HG03280 (cell line): ENCODE measurements around the gene RSRP1.

ENCODE experiments used
- ATAC-seq: cut with Tn5 transposase; IDR thresholded peaks from one replicate; pipeline ENCODE4 v1.9.1; 2021; ENCODE audit warnings: mild to moderate bottlenecking, moderate library complexity; ENCODE audit not compliant: unreplicated experiment

The RSRP1 gene

DNA sequence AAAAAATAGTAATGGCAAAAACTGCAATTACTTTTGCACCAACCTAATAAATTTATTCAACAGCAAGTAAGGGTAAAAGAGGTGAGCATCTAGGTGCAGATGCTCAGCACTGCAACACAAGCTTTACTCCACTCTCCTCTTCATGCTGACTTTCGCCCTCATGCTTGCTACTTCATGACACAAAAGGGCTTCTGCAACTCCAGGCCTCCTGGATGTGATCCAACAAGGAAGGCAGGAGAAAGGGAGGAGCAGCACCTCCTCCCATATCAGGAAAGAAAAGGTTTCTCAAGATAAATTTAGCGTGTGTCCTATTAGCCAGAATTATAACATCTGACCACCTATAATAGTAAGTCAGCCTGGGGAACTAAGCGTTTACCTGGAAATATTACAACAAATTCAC lies 26.6 kb downstream of the RSRP1 start:
- ATAC-seq: no peak

DNA sequence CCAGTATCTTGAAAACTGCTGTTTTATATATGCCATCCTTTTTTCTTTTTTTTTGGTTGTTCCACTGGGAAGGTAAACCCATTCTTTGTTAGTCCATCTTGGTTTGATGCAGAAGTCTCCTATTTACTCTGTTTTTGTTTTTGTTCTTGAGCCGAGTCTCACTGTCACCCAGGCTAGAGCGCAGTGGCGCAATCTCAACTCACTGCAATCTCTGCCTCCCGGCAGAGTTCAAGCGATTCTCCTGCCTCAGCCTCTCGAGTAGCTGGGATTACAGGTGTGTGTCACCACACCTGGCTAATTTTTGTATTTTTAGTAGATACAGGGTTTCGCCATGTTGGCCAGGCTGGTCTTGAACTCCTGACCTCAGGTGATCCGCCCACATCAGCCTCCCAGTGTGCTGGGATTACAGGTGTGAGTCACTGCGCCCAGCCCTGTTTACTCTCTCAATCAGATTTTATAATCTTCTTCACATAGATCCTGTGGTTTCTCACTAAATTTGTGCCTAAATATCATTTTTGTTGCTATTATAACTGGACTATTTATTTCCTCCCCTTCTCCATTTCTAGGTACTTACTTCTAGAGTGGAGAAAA lies 27.5 kb downstream of the RSRP1 start:
- no peak for ATAC-seq

DNA sequence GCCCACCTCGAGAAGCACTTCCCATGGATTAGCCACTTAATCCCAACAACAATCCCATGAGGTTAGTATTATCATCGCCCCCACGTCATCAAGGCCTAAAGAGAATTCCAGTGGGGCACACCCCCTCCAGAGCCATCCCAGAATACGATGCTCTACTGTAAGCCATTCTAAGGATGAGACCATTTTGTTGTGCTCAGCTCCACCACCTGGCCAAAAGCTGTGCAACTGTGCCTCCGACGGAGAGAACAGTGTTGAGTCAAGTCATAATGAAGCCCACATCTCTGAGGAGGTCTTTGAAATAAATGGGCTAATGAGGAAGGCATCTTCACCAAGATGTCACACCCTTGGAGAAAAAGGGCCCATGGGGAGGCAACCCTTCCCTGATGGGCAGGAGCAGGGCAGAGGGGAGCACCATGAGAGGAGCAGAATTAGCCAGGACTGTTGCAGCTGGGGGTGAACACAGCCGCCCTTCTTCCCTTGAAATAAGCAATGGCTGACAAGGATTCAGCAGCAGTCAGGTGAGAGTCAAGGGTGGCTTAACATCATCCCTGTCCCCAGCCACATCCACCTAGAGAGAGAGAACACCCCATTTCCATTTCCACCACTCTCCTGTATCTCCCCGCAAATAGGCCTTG lies 29.5 kb downstream of the RSRP1 start:
- ATAC-seq: no peak

DNA sequence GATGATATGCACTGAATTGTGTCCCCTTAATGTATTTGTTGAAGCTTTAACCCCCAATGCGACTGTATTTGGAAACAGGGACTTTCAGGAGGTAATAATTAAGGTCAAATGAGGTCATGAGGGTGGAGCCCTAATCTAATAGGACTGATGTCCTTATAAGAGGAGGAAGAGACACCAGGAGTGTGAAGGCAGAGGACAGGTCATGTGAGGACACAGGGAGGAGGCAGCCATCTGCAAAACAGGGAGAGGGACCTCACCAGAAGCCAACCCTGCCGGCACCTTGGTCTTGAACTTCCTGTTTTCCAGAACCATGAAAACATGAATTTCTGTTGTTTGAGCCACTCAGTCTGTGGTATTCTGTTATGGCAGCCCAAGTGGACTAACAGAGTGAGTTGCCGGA lies 30.2 kb downstream of the RSRP1 start:
- no peak for ATAC-seq

DNA sequence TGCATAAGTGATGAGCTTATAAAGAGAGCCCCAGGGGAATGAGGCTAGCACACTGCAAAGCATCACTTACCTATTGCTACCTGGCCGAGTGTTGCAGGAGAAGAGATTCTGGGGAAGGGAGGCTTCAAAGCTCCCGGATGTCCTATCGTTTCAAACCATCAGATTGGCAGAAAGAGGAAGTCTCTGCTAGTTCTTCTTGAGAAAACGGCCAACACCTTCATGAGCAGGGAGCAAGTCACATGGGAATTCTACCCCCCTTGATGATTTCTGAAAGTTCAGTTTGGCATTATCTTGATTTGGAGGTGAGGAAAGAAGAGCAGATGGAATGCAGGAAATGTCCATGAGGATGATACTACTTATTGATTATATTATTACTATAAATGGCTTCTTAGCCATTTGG lies 31.1 kb downstream of the RSRP1 start:
- no peak for ATAC-seq

DNA sequence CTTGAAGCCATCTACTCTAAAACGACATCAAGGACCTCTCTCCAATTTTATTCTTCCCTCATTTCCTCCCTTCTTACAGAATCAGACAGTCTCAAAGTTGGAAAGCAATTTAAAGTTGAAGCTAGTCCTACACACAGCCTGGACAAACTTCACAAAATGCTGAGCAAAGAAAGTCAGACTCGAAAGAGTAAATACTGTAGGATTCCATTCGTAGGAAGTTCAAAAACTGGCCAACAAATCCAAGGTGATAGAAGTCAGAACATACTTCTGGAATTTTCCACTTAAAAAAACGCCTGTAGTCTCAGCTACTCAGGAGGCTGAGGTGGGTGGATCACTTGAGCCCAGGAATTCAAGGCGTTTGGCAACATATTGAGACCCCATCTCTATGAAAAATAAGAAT lies 34.5 kb downstream of the RSRP1 start:
- no peak for ATAC-seq

DNA sequence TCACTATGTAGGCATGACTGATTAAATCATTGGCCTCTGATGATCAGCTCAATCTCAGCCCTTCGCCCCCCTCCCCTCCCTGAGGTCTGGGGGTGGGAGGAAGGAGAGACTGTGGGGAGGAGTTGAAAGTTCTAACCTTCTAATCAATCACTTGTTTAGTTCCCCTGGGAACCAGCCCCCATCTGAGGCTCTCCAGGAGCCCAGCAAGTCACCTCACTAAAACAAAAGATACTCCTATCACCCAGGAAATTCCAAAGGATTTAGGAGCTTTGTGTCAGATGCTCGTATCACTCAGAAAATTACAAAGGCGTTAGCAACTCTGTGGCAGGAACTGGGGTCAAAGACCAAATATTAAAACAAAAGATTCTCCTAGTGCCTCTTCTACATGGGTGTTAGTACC lies 36.5 kb downstream of the RSRP1 start:
- no peak for ATAC-seq

DNA sequence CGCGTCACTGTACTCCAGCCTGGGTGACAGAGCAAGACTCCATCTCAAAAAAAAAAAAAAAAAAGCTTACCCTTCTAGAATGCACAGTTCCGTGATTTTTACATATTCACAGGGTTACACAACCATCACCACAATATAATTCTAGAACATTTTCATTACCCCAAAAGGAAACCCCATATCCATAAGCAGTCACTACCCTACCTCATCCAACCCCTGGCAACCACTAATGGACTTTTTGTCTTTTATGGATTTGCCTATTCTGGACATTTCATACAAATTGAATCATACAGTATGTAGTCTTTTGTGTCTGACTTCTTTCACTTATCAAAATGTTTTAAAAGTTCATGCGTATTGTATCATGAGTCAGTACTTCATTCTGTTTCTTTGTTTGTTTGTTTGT lies 37.7 kb downstream of the RSRP1 start:
- ATAC-seq: no peak

DNA sequence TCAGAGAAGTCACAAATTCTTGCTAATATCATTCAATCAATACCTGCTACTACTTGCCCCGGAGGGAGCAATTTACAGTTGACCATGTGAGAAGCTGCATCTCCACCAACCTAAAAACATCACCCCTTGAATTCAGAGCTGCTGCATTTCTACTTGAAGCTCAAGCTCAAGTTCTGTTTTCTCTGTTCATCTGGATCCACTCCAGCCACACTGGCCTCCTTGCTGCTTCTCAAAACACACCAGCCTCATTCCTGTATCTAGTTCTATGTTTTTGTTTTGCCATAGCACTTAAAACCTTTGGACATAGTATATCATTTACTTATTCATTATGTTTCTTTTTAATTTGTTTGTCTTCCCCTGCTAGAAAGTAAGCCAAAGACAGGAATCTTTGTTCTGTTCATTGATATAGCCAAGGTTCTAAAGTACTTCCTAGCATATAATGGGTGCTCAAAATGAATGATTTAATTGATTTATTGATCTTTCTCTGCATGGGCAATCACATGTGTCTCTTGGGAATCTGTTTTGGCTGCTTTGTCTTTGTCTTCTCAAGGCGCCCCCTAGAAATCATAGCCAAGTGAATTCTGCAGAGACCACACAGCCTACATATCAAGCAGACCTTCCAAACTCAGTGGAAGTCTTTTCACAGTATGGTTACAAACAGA lies 38.6 kb downstream of the RSRP1 start:
- no peak for ATAC-seq

DNA sequence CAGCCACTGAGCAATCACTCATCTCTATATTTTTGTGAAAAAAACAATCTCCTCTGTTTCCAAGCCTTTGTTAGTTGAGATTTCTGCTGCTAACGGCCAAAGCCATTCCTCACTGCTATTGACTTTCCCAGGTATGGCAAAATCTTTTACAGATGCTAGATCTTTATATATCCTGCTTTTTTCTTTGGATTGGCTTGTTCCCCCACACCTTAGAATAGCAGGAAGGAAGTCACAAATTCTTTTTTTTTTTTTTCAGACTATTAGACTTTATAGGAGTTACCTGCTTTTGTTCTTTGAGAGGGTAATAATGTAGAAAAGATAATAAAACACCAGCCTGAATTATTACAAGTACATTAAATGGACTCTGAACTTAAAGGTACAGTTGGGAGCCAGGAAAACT lies 39.2 kb downstream of the RSRP1 start:
- no peak for ATAC-seq

DNA sequence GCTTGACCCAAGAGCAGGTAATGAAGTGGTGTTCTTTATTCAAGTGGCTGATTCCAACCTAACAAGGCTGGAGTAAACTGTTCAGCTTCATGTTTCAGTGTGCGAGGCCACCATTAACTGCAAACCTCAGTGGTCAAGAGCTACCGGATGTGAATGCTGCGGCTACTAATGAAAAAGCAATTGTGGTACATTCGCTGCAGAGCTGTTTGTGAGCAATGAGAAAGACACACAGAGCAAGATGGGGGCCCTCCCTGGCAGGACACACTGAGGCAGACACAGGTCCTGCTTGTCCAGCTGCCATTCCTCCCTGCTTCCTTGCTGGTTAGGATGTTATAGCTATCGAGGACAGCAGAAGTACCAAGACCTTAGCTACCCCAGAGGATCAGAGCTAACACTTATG lies 41.1 kb downstream of the RSRP1 start:
- ATAC-seq: no peak

DNA sequence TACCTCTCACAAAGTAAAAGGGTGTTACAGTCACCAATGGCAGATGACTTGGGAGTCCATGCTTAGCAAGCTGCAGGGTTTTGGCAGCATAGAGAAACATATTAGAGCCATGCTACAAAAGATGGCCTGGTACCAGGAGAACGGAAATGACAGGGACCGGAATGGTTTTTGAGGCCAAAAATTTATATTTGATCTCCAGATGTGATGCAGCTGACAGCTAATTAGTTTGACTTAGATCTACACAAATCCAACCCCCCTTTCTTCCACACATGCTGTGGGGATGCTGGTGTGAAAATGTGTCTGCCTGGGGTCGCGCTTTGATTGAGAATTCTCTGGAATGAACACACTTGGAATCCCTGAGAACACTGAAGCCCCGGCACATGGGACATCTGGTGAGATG lies 41.5 kb downstream of the RSRP1 start:
- ATAC-seq: no peak

DNA sequence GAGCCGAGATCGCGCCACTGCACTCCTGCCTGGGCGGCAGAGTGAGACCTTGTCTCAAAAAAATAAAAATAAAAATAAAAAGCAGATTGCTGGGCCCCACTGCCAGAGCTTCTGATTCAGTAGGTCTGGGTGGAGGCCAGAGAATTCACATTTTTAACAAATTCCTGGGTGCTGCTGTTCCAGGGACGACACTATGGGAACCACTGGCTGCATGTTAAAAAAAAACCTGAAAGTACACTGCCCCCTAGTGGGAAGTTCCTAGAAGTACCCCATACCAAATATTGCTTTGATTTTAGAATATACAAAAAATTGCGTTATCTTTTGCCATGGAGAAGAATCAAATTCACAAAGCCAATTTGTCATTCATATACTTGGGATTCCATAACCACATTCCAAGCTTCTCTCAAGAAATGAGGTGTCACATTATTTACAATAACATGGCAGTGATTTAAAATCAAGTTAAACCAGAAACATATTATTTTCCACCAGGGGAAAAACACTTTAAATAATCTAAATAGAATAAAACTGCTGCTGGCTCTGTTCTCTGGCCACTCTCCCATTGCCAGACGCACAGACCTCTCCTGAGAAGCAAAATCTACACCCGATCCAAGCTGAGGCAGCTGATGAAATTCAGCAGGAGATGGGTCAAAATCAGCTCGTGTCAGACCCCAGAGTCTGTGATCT lies 42.3 kb downstream of the RSRP1 start:
- ATAC-seq: no peak

DNA sequence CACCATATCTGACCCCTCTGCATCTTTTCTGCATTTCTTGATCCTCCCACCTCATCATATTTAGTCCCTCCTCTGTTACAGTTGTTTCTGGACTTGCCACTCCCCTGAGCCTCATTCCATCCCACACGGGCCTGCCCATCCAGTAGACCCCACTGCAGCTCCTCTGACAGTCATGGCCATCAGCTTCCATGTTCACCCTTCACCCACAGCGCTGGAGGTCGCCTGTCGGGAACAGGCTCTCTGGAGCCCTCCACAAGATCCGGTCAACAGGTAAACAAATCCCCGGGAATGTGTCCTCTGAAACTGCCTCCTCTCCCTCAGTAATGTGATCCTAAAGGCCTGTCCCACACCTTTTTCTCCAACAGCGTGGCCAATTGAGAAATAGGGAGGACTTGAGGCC lies 46.2 kb downstream of the RSRP1 start:
- no peak for ATAC-seq

DNA sequence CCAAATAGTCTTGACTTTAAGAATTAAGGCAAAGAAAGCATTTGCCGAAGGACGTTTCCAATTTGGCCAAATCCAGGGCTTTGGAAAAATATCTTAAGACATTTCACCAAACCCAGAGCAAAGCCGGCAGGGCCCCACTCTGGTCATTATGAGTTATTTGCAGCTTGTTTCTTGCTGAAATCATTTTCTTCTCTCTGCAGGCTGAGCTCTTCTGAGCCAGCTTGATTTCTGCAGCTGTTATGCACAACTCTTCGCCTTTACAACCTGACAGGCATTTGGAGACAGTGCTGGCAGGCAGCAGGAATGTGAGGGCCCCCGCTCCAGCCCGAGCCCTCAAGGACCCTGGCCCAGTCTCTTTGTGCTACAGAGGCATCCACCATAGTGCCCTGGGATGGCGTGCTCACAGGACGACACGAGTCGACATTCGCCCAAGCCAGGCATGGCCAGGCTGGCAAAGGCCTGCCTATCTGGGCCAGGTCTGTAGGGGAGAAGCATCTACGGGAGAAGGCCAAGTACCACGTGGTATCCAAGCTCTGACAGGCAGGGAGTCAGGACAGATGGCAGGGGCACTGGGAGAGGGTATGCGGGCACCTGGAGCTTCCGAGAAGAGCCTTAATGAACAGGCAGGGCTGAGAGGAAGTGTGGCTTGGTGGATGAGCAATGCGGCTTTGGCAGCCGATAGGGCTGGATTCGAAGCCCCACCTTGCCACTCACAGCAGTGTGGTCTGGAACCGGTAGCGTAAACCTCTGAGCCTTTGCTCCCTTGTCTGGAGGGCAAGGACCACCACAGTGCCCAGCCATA lies 47.2 kb downstream of the RSRP1 start:
- no peak for ATAC-seq

DNA sequence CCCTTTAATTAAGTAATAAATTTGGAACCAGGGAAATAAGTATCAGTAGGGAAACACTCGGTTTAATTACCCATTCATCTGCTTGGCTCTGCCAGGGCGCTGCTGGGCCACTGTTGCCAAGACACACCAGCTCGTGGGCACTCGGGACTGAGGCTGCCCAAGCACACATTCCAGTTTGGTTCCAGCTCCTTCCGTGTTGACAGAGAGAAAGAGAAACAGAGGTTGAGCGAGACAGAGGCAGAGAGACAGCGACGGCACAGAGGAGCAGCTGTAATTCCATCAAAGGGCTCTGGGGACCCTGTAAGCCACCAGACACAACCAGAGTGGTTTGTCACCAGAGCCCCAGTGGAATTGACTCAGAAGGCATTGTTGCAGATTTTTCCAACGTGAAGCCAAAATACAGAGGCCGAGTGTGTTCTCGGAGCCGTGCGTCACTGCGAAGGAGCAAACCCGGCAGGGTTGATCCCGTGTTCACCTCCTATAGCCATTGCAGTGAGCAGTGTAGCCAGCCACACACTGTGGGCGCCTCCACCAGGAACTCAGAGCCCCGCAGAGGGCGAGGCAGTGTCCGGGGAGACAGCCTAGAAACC lies 48.5 kb downstream of the RSRP1 start:
- no peak for ATAC-seq

DNA sequence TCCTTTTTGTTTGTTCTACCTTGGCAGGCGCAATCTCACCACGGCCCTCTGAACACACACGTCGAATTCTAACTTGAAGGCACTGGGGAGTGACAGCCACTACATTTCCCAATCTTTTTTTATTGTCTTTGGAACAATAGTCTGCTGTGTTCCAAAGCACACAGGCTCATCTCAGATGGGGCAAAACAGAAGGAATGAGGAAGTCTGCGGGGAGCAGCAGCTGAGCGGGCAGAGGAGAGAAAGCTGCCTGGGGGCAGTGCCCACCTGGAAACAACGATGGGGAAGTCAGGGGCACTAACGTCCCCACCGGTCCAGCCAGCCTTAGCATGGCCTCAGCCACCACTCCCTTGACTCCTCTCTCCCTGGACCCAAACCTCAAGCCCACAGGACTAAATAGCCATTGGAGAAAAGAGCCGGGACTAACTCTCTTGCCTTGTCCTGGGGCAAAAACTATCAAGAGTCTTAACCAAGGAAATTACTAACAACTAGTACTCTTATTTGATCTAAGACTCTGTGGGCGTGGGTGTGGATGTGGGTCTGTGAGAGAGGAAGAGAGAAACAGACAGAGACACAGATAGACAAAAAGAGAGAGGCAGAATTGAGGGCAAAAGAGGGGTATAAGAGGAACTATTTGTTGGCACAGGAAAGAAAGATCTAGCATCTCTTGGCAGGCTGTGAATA lies 49.1 kb downstream of the RSRP1 start:
- no peak for ATAC-seq

DNA sequence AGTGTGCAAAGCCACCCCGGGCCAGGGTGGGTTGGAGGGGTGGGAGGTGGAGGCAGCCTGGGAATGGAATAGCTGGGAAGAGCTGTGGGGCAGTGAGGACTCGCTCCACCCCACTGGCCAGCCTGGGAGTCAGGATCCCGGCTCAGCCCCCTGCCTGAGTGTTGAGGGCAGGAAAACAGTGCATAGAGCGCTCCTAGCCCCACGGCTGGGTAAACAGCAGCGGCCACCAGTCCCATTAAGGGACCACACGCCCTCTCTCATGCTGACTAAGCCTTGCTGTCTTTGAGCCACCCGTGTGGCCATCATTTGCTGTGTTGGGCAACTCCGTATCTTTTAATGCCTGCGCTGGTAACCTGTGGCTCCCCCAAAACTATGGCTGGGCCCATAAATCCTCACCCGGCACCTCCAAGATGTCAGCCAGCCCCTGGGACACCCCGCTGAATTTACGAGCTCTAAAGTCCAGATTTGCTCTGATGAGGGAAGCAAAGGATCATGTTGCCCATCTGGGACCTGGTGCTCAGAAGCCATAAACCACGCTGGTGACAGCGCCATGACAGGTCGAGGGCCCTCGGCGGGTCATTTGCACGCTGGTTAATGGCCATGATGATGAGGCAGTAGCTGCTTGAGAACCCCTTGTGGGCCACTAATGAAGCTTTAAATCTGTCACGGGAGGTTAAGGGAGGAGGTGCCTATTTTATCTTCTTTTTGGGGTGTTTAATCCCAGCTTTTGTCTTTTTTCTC lies 49.8 kb downstream of the RSRP1 start:
- ATAC-seq: no peak

DNA sequence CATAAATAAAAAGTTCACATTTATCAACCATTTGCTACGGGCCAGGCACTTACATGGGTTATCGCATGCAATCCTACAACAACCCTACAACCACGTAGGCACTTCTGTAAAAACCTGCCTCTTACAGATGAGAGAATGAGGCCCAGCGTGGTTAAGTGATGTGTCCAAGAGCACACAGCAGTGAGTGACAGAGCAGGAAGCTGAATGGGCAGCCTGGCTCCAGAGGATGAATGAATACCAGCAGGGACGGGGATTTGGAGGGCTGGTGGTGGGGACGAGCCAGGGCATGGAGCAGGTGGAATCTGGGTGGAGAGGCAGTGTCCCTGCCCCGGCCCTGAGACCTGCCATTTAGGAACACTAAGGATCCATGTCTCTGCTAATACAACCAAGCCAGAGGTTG lies 50.4 kb downstream of the RSRP1 start:
- ATAC-seq: no peak

DNA sequence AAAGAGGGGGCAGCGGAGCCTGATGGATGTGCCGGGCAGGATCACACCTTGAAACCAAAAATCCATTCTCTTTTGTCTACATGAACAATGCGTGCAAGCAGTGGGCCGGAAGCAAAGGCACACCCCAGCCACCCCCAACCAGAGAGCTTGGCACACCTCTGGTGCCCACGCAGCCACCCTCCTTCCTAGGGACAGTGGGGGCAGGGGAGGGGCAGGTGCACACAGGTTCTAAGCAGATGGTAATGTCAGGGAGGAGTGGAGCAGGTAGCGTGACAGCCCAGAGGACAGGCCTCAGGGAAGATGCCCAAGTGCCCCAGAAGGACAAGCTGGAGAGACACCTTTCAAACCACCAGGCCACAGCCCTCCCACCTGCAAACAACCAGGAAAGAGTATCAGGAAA lies 51.4 kb downstream of the RSRP1 start:
- ATAC-seq: no peak
